Tibial nerve (tissue), 4 donors: Measurements from ENCODE around the gene FMOD. TPM values are rescaled to one million over a fixed set of nuclear protein-coding genes. Genes with fewer than 3 reads are reported as not detected.

ENCODE experiments used
- DNase-seq, 2 donors: peaks; one replicate each; pipeline ENCODE4 v3.0.0-alpha.2; 2019; ENCODE audit warnings: low spot score in 2 of 2
- H3K27ac ChIP-seq, 4 donors: fragments of 200-600 bp; sonication (generic) in 3 of 4; one replicate each; pipeline ENCODE4 v1.5.1; 2017 to 2019; ENCODE audit warnings: mild to moderate bottlenecking in 1 of 4
- H3K27me3 ChIP-seq, 2 donors: fragments of 200-600 bp; sonication (generic) in 1 of 2; one replicate each; pipeline versions ENCODE4 v1.5.1 to v1.6.0; 2017 to 2019
- H3K36me3 ChIP-seq, 3 donors: fragments of 200-600 bp; sonication (generic); one replicate each; pipeline ENCODE4 v1.5.1; 2018 to 2019
- H3K4me1 ChIP-seq, 4 donors: fragments of 200-600 bp; sonication (generic) in 3 of 4; one replicate each; pipeline ENCODE4 v1.5.1; 2017 to 2019
- H3K4me3 ChIP-seq, 4 donors: fragments of 200-600 bp; sonication (generic) in 3 of 4; one replicate each; pipeline ENCODE4 v1.5.1; 2017 to 2019; ENCODE audit warnings: mild to moderate bottlenecking in 1 of 4, moderate library complexity in 1 of 4
- H3K9me3 ChIP-seq, 4 donors: fragments of 200-600 bp; sonication (generic) in 3 of 4; one replicate each; pipeline ENCODE4 v1.5.1; 2017 to 2019
- EP300 ChIP-seq, 2 donors: sonication (generic); formaldehyde crosslinking; IDR thresholded peaks; one replicate each; pipeline ENCODE4 v1.6.1; 2017; ENCODE audit warnings: antibody characterized with exemption in 2 of 2, mild to moderate bottlenecking in 1 of 2
- POLR2A ChIP-seq, 2 donors: fragments of 450-650 bp; IDR thresholded peaks; one replicate each; pipeline ENCODE4 v1.6.1; 2017; ENCODE audit warnings: antibody characterized with exemption in 2 of 2, mild to moderate bottlenecking in 2 of 2, moderate library complexity in 2 of 2
- WGBS, 2 donors: methylation state at CpG; one replicate each; pipeline ENCODE4 v1.1.5; 2018; 5-methylcytosine and 5-hydroxymethylcytosine counted together
- total RNA-seq, 4 donors: library from RNA; depleted of rRNA; stranded (reverse); fragments of >200 nt; gene quantifications; one replicate each; pipeline ENCODE4 v1.1.0, GENCODE V29; 2016
- TF ChIP-seq, protein P1 (sequence below), 5 experiments: fragments of 200-600 bp in 3 of 5; fragments of 450-650 bp in 2 of 5; sonication (generic) in 3 of 5; IDR thresholded peaks; one replicate each; pipeline ENCODE4 v1.5.1; 2016 to 2019; ENCODE audit warnings: antibody characterized with exemption in 5 of 5, mild to moderate bottlenecking in 3 of 5, moderate library complexity in 2 of 5

The FMOD gene
- total RNA-seq, 4 donors from 2014 or later = 73.9 to 203 (median 102) TPM

DNA sequence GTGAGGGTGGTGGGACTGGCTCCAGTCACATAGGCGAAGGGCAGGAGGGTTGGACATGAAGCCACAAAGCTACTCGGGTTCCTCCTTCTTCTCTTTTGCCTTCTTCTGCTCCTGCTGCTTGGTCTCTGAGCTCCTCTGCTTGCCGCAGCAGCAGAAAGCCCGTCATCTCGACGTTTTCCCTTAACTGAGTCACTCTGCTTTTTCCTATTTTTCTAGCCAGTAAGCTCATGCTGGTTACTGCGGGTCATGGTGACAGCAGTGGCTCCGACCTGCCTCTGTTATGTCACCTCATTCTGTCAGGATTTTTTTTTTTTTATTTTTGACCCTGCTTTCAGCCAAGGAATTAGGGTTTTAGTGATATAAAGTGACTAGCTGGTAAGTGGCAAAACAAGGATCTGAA is 2.6 kb upstream of the FMOD start:
- Histone ChIP-seq H3K9me3 (no peaks in the 10 kb centered on the region), H3K27ac (peak overlapping the region in 1 of 4 donors; percentile 71)
- 74 to 78% methylated on average over 8 of the region's 8 CpGs for WGBS, 2 donors

GRCh38 chr1:203349773-203350524 is 973 bp downstream of the FMOD start:
- Histone ChIP-seq H3K27me3 (no peaks in the 10 kb centered on the region), H3K4me3 (peak overlapping the region in 2 of 4 donors; percentile 14 to 48), H3K27ac (peak overlapping the region; percentile 34 to 89 (median 76)), H3K9me3 (no peaks in the 10 kb centered on the region), H3K36me3 (no peaks in the 10 kb centered on the region), H3K4me1 (peaks cover 0 to 53% (median 16%) of the 10 kb centered on the region in 4 donors)
- 50 to 71% methylated on average over 3 to 4 of the region's 4 CpGs for WGBS, 2 donors
- DNase-seq = no peak
- TF ChIP-seq, protein P1, sequence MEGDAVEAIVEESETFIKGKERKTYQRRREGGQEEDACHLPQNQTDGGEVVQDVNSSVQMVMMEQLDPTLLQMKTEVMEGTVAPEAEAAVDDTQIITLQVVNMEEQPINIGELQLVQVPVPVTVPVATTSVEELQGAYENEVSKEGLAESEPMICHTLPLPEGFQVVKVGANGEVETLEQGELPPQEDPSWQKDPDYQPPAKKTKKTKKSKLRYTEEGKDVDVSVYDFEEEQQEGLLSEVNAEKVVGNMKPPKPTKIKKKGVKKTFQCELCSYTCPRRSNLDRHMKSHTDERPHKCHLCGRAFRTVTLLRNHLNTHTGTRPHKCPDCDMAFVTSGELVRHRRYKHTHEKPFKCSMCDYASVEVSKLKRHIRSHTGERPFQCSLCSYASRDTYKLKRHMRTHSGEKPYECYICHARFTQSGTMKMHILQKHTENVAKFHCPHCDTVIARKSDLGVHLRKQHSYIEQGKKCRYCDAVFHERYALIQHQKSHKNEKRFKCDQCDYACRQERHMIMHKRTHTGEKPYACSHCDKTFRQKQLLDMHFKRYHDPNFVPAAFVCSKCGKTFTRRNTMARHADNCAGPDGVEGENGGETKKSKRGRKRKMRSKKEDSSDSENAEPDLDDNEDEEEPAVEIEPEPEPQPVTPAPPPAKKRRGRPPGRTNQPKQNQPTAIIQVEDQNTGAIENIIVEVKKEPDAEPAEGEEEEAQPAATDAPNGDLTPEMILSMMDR (IDR thresholded peaks at IDR 0.05) = no peak
- TF ChIP-seq EP300 (IDR thresholded peaks at IDR 0.05) (no peak), POLR2A (IDR thresholded peaks at IDR 0.05) (no peak)

More for the DNA sequence above, 2.6 kb upstream of the FMOD start:
- TF ChIP-seq POLR2A (IDR thresholded peaks at IDR 0.05) = no peak
- no peak for TF ChIP-seq EP300 (IDR thresholded peaks at IDR 0.05)
- TF ChIP-seq, protein P1 (IDR thresholded peaks at IDR 0.05) = no peak
- Histone ChIP-seq H3K4me3 (no peak overlapping the region), H3K36me3 (no peaks in the 10 kb centered on the region), H3K4me1 (peaks cover 0 to 36% (median 12%) of the 10 kb centered on the region in 4 donors), H3K27me3 (no peaks in the 10 kb centered on the region)
- DNase-seq = no peak

- Histone ChIP-seq H3K36me3 (no peaks in the 10 kb centered on the region), H3K27me3 (no peaks in the 10 kb centered on the region), H3K9me3 (no peaks in the 10 kb centered on the region), H3K4me1 (peaks cover 0 to 58% (median 18%) of the 10 kb centered on the region in 4 donors), H3K4me3 (no peak overlapping the region), H3K27ac (peak overlapping the region in 3 of 4 donors; percentile 32 to 89 (median 79))
- TF ChIP-seq POLR2A (IDR thresholded peaks at IDR 0.05) (no peak), EP300 (IDR thresholded peaks at IDR 0.05) (no peak)
- TF ChIP-seq, protein P1 (IDR thresholded peaks at IDR 0.05) = no peak
- DNase-seq = no peak
- WGBS, 2 donors = 92 to 94% methylated on average over 1 of the region's 1 CpG
Measured at GRCh38 chr1:203349166-203349565, 1.8 kb downstream of the FMOD start.

DNA sequence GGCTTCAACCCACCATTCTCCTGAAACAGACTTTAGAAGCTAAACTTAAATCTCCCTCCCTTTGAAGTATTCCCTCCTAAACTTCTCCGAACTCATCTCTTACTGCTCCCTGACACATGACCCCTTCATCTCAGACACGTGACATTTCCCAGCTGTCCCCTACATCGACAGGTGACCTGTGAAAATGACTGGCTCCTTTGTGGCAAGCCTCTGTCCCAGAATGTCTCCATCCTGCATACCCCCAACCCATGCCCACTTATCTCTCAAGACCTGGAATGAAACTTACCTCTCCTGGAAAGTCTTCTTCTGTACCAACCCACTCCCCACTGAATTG is 4.2 kb downstream of the FMOD start:
- Histone ChIP-seq H3K4me1 (peaks cover 0 to 74% (median 19%) of the 10 kb centered on the region in 4 donors), H3K4me3 (no peak overlapping the region), H3K27me3 (no peaks in the 10 kb centered on the region), H3K9me3 (no peaks in the 10 kb centered on the region), H3K27ac (peak overlapping the region in 2 of 4 donors; percentile 46 to 68), H3K36me3 (no peaks in the 10 kb centered on the region)
- DNase-seq = no peak
- 73 to 85% methylated on average over 3 of the region's 3 CpGs for WGBS, 2 donors
- TF ChIP-seq, protein P1 (IDR thresholded peaks at IDR 0.05) = peak in 1 of 5 experiments; percentile 3
- TF ChIP-seq EP300 (IDR thresholded peaks at IDR 0.05) (no peak), POLR2A (IDR thresholded peaks at IDR 0.05) (no peak)

DNA sequence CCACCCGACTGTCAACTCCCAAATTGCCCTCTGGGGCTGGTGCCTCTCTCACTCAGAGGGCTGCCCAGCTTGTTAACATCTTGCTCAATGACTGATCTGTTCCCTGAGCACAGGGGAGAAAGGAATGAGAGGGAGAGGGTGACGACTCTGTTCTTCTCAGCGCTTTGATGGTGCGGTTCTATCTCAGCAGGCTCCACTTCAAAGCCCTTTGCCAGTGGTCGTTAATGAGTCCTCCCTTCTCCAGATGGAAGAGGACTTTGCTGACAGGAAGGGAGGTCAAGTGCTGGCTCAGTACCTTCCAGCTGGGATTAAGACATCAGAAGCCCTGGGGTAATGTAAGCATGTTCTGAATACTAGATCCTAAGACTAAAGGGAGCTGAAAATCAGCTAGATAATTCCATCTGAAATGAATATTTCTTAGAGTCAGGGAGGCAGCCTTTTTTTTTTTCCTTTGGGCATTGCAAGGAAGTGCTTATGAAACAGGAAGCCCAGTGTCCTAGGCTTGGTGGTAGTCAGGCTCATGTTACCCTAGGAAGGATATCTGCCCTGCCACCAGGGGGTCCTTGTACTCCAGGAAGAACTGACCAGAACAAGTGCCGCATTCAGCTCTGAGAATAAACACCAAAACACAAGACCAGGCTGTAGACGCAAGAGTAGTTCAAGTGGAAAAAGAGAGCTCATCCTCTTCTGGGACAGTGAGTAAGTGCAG is 4.7 kb downstream of the FMOD start:
- peak in 1 of 2 donors; percentile 47 for DNase-seq
- Histone ChIP-seq H3K9me3 (no peaks in the 10 kb centered on the region), H3K4me1 (peaks cover 0 to 69% (median 17%) of the 10 kb centered on the region in 4 donors), H3K4me3 (no peak overlapping the region), H3K27me3 (no peaks in the 10 kb centered on the region), H3K27ac (peak overlapping the region in 3 of 4 donors; percentile 57 to 68 (median 68)), H3K36me3 (no peaks in the 10 kb centered on the region)
- TF ChIP-seq, protein P1 (IDR thresholded peaks at IDR 0.05) = peak in 3 of 5 experiments; percentile 7 to 37 (median 35)
- peak in 1 of 2 donors; percentile 34 for TF ChIP-seq EP300 (IDR thresholded peaks at IDR 0.05)
- TF ChIP-seq POLR2A (IDR thresholded peaks at IDR 0.05) = no peak
- 52 to 54% methylated on average over 7 of the region's 7 CpGs for WGBS, 2 donors
